GM12878 (cell line): ENCODE results near the gene ADAR. TPM values are rescaled to one million over a fixed set of nuclear protein-coding genes. Genes with fewer than 3 reads are reported as not detected.

Experiments
- BMI1 ChIP-seq: fragments of 450-650 bp; IDR thresholded peaks from 2 replicates; pipeline ENCODE4 v1.6.1; 2016; ENCODE audit warnings: mild to moderate bottlenecking, moderate library complexity, borderline replicate concordance
- BRCA1 ChIP-seq: IDR thresholded peaks from 2 replicates; pipeline ENCODE4 v1.6.1; 2011; ENCODE audit warnings: low read depth, low read length, improper control_type of control experiment
- CBX3 ChIP-seq: fragments of 200-600 bp; sonication (generic); IDR thresholded peaks from 2 replicates; pipeline ENCODE4 v1.6.1; 2016; ENCODE audit warnings: low read depth, borderline replicate concordance
- CUX1 ChIP-seq: IDR thresholded peaks from 2 replicates; pipeline ENCODE4 v1.6.1; 2012; ENCODE audit warnings: improper control_type of control experiment, low read depth, low read length; ENCODE audit not compliant: insufficient replicate concordance
- ESRRA ChIP-seq: IDR thresholded peaks from 2 replicates; pipeline ENCODE4 v1.6.1; 2012; ENCODE audit warnings: mild to moderate bottlenecking, low read length, improper control_type of control experiment
- JUNB ChIP-seq: IDR thresholded peaks from 2 replicates; pipeline ENCODE4 v1.6.1; 2016; ENCODE audit warnings: antibody characterized with exemption, mild to moderate bottlenecking
- NFXL1 ChIP-seq: fragments of 450-650 bp; IDR thresholded peaks from 2 replicates; pipeline ENCODE4 v1.6.1; 2017; ENCODE audit warnings: antibody characterized with exemption, mild to moderate bottlenecking, borderline replicate concordance
- PKNOX1 ChIP-seq: fragments of 450-650 bp; IDR thresholded peaks from 2 replicates; pipeline ENCODE4 v1.6.1; 2016; ENCODE audit warnings: mild to moderate bottlenecking
- PML ChIP-seq: IDR thresholded peaks from 2 replicates; pipeline ENCODE4 v1.6.1; 2012; ENCODE audit warnings: low read length, inconsistent platforms
- RELB ChIP-seq: fragments of 450-650 bp; IDR thresholded peaks from 2 replicates; pipeline ENCODE4 v1.6.1; 2017; ENCODE audit warnings: low read depth, mild to moderate bottlenecking, moderate library complexity
- REST ChIP-seq: IDR thresholded peaks from 2 replicates; pipeline ENCODE4 v1.6.1; 2012; ENCODE audit warnings: mild to moderate bottlenecking, low read depth, low read length
- SREBF1 ChIP-seq: IDR thresholded peaks from 2 replicates; pipeline ENCODE4 v1.6.1; 2012; ENCODE audit warnings: mild to moderate bottlenecking, low read length
- YY1 ChIP-seq: IDR thresholded peaks from 2 replicates; pipeline ENCODE4 v1.6.1; 2011; ENCODE audit warnings: low read depth, mild to moderate bottlenecking, low read length
- ZBTB33 ChIP-seq: fragments of 450-650 bp; IDR thresholded peaks from 2 replicates; pipeline ENCODE4 v1.6.1; 2017; ENCODE audit warnings: mild to moderate bottlenecking
- ZNF274 ChIP-seq: IDR thresholded peaks from one replicate; pipeline ENCODE4 v1.8.0; 2011; ENCODE audit not compliant: insufficient read length, insufficient read depth
- polyA plus RNA-seq, 11 experiments: library from polyadenylated mRNA; depleted of rRNA in 4 of 11; unstranded in 6 of 11; stranded (reverse) in 5 of 11; fragments of >200 nt; fragmentation: Nextera tagmentation in 4 of 11; fragmentation: Illumina TruSeq in 1 of 11; extraction: Ambion mirVana in 4 of 11; extraction: Trizol in 1 of 11; gene quantifications; 1 replicate in 1 of 11; 2 replicates in 10 of 11; pipeline versions ENCODE4 v1.2.1 to v1.2.3, GENCODE V29; 2011 to 2016; ENCODE audit warnings: inconsistent platforms in 2 of 11, missing spikeins in 2 of 11, low read depth in 1 of 11
- total RNA-seq, 4 experiments: library from RNA; depleted of rRNA in 3 of 4; stranded (reverse); fragments of >200 nt in 3 of 4; fragmentation: Illumina TruSeq in 1 of 4; extraction: Trizol in 1 of 4; gene quantifications; 2 replicates each; pipeline versions ENCODE4 v1.2.1 to v1.2.3, GENCODE V29; 2013 to 2021

ADAR gene
- total and polyA plus RNA-seq, 10 of the 15 experiments (the other 5 are each of a cell fraction or from before 2014, with no cell fraction given): 55.5 to 413 (median 176) TPM

GRCh38 chr1:154627257-154628120, 19.5 kb upstream of the ADAR start (continued):
- TF ChIP-seq ZBTB33: no peak
- TF ChIP-seq CUX1: no peak
- no peak for TF ChIP-seq BMI1
- no peak for TF ChIP-seq ESRRA
- no peak for TF ChIP-seq JUNB
- 0 out of 2 replicates have a peak, but pooled peaks have one; percentile 17 for TF ChIP-seq SREBF1
- TF ChIP-seq CBX3: no peak
- TF ChIP-seq PKNOX1: 0 out of 2 replicates have a peak, but pooled peaks have one; percentile 4
- TF ChIP-seq ZNF274: no peak
- TF ChIP-seq PML: 0 out of 2 replicates have a peak, but pooled peaks have one; percentile 65
- no peak for TF ChIP-seq NFXL1
- no peak for TF ChIP-seq REST
- TF ChIP-seq BRCA1: no peak
- TF ChIP-seq YY1: peak; percentile 54; the same call in 1 of the 2 replicates
- TF ChIP-seq RELB: peak; percentile 84
